KMS-11 (cell line): Measurements from ENCODE around the gene HSD3B1.
"Not testable (repeated sequence)": the region's sequence is repeated elsewhere in the genome, so short reads cannot be mapped to it uniquely, and the experiment has no call there.

Experiments
- H2AFZ ChIP-seq: fragments of 200-600 bp; sonication (generic); 2 replicates; pipeline ENCODE4 v1.6.1; 2016; ENCODE audit warnings: antibody characterized with exemption, mixed run types, low read depth
- H3K27ac ChIP-seq: fragments of 200-600 bp; sonication (generic); 2 replicates; pipeline ENCODE4 v1.6.1; 2016; ENCODE audit warnings: mild to moderate bottlenecking, mixed run types
- H3K27me3 ChIP-seq: fragments of 200-600 bp; sonication (generic); 2 replicates; pipeline ENCODE4 v1.6.1; 2017; ENCODE audit warnings: mild to moderate bottlenecking, low read depth, mixed run types, moderate library complexity; ENCODE audit not compliant: insufficient read depth
- H3K36me3 ChIP-seq: fragments of 200-600 bp; sonication (generic); 2 replicates; pipeline ENCODE4 v1.6.1; 2017; ENCODE audit warnings: mild to moderate bottlenecking, mixed run types; ENCODE audit not compliant: insufficient read depth
- H3K4me1 ChIP-seq: fragments of 200-600 bp; sonication (generic); 2 replicates; pipeline ENCODE4 v1.6.1; 2016; ENCODE audit warnings: mild to moderate bottlenecking, low read depth, mixed run types; ENCODE audit not compliant: poor library complexity, severe bottlenecking
- H3K4me2 ChIP-seq: fragments of 200-600 bp; sonication (generic); 2 replicates; pipeline ENCODE4 v1.7.0; 2016; ENCODE audit warnings: mild to moderate bottlenecking, mixed run types
- H3K4me3 ChIP-seq: fragments of 200-600 bp; sonication (generic); IDR thresholded peaks from 2 replicates; pipeline ENCODE4 v1.6.1; 2017; ENCODE audit warnings: low read depth, low read length, mixed read lengths; ENCODE audit not compliant: insufficient read depth
- H3K79me2 ChIP-seq: fragments of 200-600 bp; sonication (generic); 2 replicates; pipeline ENCODE4 v1.6.1; 2016; ENCODE audit warnings: low read depth, mixed run types; ENCODE audit not compliant: insufficient read depth
- H3K9ac ChIP-seq: fragments of 200-600 bp; sonication (generic); 2 replicates; pipeline ENCODE4 v1.6.1; 2016; ENCODE audit warnings: mild to moderate bottlenecking, mixed run types
- H4K20me1 ChIP-seq: fragments of 200-600 bp; sonication (generic); 2 replicates; pipeline ENCODE4 v1.6.1; 2016; ENCODE audit warnings: mild to moderate bottlenecking, mixed run types; ENCODE audit not compliant: insufficient read depth
- TF ChIP-seq, protein P1 (sequence below): fragments of 200-600 bp; sonication (generic); conservative IDR thresholded peaks from 2 replicates; pipeline ENCODE4 v1.6.1; 2017; ENCODE audit warnings: low read depth, mild to moderate bottlenecking, antibody characterized with exemption, low read length, moderate library complexity, mixed read lengths

The HSD3B1 gene

GRCh38 chr1:119550381-119550780, 43.4 kb downstream of the HSD3B1 start:
- TF ChIP-seq, protein P1, sequence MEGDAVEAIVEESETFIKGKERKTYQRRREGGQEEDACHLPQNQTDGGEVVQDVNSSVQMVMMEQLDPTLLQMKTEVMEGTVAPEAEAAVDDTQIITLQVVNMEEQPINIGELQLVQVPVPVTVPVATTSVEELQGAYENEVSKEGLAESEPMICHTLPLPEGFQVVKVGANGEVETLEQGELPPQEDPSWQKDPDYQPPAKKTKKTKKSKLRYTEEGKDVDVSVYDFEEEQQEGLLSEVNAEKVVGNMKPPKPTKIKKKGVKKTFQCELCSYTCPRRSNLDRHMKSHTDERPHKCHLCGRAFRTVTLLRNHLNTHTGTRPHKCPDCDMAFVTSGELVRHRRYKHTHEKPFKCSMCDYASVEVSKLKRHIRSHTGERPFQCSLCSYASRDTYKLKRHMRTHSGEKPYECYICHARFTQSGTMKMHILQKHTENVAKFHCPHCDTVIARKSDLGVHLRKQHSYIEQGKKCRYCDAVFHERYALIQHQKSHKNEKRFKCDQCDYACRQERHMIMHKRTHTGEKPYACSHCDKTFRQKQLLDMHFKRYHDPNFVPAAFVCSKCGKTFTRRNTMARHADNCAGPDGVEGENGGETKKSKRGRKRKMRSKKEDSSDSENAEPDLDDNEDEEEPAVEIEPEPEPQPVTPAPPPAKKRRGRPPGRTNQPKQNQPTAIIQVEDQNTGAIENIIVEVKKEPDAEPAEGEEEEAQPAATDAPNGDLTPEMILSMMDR, result no peak
- Histone ChIP-seq H3K79me2 (no peaks in the 10 kb centered on the region), H3K36me3 (no peaks in the 10 kb centered on the region), H4K20me1 (no peaks in the 10 kb centered on the region), H2AFZ (no peak overlapping the region), H3K4me1 (peaks cover 17% of the 10 kb centered on the region), H3K27me3 (no peaks in the 10 kb centered on the region), H3K4me2 (no peak overlapping the region), H3K4me3 (no peak overlapping the region), H3K27ac (no peak overlapping the region), H3K9ac (no peak overlapping the region)

DNA sequence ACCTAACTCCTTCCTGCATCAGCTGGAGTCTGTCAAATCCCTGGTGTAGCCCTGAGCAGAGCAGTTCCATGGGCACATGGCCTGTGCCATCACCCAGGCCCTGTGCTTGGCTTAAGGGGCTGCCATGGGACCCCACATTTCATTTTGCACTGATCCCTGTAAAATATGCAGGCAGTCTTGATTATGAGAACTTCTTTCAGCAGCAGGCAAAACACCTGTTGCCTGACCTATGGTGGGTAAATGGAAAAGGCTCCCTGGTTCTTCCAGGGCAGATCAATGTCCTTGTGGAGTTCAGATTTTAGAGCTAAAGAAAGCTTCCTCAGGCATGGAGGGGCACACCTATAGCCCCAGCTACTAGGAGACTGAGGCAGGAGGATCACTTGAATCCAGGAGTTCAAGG, 44.2 kb downstream of the HSD3B1 start:
- Histone ChIP-seq H3K27me3 (no peaks in the 10 kb centered on the region), H3K4me3 (no peak overlapping the region), H3K36me3 (no peaks in the 10 kb centered on the region), H3K79me2 (no peaks in the 10 kb centered on the region), H3K4me1 (peaks cover 17% of the 10 kb centered on the region), H3K4me2 (no peak overlapping the region), H4K20me1 (no peaks in the 10 kb centered on the region), H3K27ac (no peak overlapping the region), H2AFZ (no peak overlapping the region), H3K9ac (no peak overlapping the region)
- TF ChIP-seq, protein P1, result no peak

DNA sequence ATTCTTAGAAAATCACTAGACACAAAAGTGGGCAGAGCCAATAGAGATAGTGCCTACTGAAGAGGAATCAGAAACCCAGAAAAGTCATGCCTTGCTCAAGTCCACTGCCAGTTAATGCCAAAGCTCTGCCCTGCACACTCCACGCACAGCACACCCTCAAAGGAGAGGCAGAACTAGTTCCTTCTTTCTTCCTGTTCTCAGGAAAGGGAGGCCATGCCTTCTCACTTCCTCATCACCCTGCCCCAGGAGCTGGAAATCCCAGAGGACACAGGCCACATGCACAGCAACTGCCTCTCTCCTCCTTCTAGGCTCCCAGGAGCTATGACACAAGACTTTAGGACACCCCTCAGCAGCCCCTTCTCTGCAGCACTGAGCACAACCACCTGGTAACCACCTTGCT, 45.6 kb downstream of the HSD3B1 start:
- H3K4me3 ChIP-seq, H3K36me3 ChIP-seq, H3K9ac ChIP-seq, H3K27me3 ChIP-seq, H3K79me2 ChIP-seq, H3K4me2 ChIP-seq, H2AFZ ChIP-seq, H4K20me1 ChIP-seq, H3K27ac ChIP-seq: not testable (repeated sequence)
- peaks cover 17% of the 10 kb centered on the region for H3K4me1 ChIP-seq

DNA sequence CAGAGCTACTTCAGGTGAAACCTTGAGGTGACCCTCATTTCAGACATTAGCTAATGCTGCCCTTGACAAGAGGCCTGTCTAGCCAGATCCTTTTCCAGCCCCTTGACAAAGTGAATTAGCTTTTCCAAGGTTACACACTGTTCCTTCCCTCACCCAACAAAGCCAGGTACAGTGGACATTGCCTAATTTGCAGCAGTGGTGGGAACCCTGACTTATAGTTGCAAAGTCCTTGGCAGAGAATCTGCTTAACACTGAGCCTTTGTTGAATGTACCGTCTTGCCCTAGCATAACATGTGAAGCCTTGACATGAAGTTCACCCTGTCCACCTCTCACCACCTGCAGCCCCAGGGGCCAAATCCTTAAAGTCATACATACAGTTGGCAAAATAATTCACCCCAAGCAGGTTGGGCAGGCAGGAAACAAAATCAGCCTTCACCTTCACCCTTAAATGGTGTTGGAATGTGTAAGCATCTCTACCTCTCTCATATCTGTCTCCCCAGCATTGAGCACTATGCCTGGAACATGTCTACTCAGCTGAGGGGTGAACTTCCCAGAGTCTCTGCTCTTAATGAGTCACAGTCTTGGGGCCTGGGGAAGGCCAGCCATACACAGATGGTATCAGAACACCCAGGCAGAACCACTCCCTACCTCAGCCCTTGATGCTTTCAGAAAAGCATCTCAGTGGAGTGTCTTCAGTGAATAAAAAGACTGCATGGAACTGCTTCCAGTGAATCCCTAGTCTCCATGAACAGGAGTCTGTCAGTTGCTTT, 46.5 kb downstream of the HSD3B1 start:
- H3K79me2 ChIP-seq, H3K4me2 ChIP-seq, H4K20me1 ChIP-seq, H2AFZ ChIP-seq, H3K4me3 ChIP-seq, H3K27ac ChIP-seq, H3K27me3 ChIP-seq, H3K36me3 ChIP-seq, H3K9ac ChIP-seq: not testable (repeated sequence)
- peaks cover 17% of the 10 kb centered on the region for H3K4me1 ChIP-seq

DNA sequence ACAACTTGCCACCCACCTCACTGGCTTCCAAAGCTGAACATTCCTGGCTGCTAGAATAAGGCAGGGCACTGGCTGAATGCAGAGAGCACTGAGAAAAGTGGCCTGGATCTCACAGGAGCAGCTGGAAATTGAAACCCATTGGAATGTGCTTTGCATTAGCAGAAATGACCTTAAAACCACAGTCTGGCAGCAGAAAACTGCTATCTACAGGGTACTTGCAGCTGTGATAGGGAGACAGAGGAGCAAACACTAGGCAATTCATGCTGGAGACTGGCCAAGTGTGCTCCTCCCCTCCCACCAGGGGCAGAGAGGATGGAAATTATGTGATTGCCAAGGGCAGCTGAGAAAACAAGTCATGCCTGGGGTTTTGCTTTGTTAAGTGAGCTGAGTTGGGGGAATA, 47.2 kb downstream of the HSD3B1 start:
- Histone ChIP-seq H3K79me2 (no peaks in the 10 kb centered on the region), H2AFZ (no peak overlapping the region), H4K20me1 (no peaks in the 10 kb centered on the region), H3K4me1 (peaks cover 17% of the 10 kb centered on the region), H3K27me3 (no peaks in the 10 kb centered on the region), H3K27ac (no peak overlapping the region), H3K4me3 (no peak overlapping the region), H3K4me2 (no peak overlapping the region), H3K36me3 (no peaks in the 10 kb centered on the region), H3K9ac (no peak overlapping the region)
- TF ChIP-seq, protein P1, result no peak
